Measurements from ENCODE around the gene POPDC2. TPM values are rescaled to one million over a fixed set of nuclear protein-coding genes. Genes with fewer than 3 reads are reported as not detected.

The POPDC2 gene
- total RNA-seq, 1 experiment from 2014 or later, result 0.37 TPM

DNA sequence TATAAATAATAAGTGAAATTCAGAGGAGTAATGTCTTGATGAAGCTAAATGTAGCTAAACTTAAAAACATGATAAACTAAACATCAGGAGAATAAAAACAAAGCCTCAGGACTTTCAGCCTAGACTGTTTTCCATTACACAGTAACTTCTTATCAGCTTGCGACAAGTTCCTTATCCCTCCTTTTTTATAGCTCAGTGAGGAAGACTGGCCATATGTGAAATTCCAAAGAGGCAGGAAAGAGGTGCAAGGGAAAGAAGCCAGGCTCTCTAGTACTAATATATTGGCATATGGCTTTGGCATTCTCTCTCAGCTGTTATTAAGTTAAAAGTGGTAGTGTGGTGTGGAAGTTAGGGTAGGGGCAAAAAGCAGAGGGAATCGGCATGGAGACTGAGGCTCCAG lies 12.4 kb upstream of the POPDC2 start:
- Histone ChIP-seq H2BK15ac (ENCODE audit: low read depth, low read length) (no peak overlapping the region), H3K27ac (ENCODE audit: insufficient read length, low read depth, low read length) (no peak overlapping the region), H3K14ac (ENCODE audit: insufficient read depth, low read length) (no peak overlapping the region), H2BK12ac (ENCODE audit: insufficient read length, low read depth, low read length) (no peak overlapping the region), H4K5ac (ENCODE audit: insufficient read length, low read depth, low read length) (no peak overlapping the region), H3K4ac (ENCODE audit: low read depth, low read length) (no peak overlapping the region), H2BK120ac (ENCODE audit: low read depth, low read length, poor library complexity, severe bottlenecking) (no peak overlapping the region), H3K79me2 (ENCODE audit: insufficient read depth, low read length) (peaks cover 5% of the 10 kb centered on the region; the same call in 1 of the 2 replicates), H3K4me1 (ENCODE audit: insufficient read depth, low read length) (no peaks in the 10 kb centered on the region), H3T11ph (ENCODE audit: low read length) (no peak overlapping the region), H3K56ac (ENCODE audit: insufficient read length, low read depth, low read length) (no peak overlapping the region), H3K23ac (ENCODE audit: insufficient read length, low read depth, low read length) (no peak overlapping the region), H3K23me2 (ENCODE audit: insufficient read length, low read depth, low read length, poor library complexity, severe bottlenecking) (no peaks in the 10 kb centered on the region), H3K4me2 (ENCODE audit: insufficient read depth, insufficient read length, low read length) (no peak overlapping the region), H2AK5ac (ENCODE audit: insufficient read length, low read length) (no peak overlapping the region), H3K79me1 (ENCODE audit: insufficient read depth, low read depth, low read length, poor library complexity, severe bottlenecking) (no peaks in the 10 kb centered on the region), H3K9ac (ENCODE audit: extremely low read depth, insufficient read length, low read length) (no peak overlapping the region), H2BK20ac (ENCODE audit: low read depth, low read length, poor library complexity, severe bottlenecking) (no peak overlapping the region), H4K20me1 (ENCODE audit: control insufficient read depth, insufficient read depth, insufficient read length) (no peaks in the 10 kb centered on the region), H4K91ac (ENCODE audit: insufficient read length, low read depth, low read length) (no peak overlapping the region), H2AFZ (ENCODE audit: low read length) (no peak overlapping the region), H3K9me3 (ENCODE audit: control insufficient read depth, low read depth, low read length) (no peaks in the 10 kb centered on the region), H3K18ac (ENCODE audit: insufficient read length, low read depth, low read length) (no peak overlapping the region), H3K27me3 (ENCODE audit: insufficient read depth, low read length) (no peaks in the 10 kb centered on the region), H4K8ac (replicated peaks; ENCODE audit: insufficient read length, low read depth, low read length) (no peak overlapping the region), H2BK5ac (ENCODE audit: insufficient read length, low read length) (no peak overlapping the region)
- no peak overlapping the region for H3K27ac Mint-ChIP-seq
- no CpG with 5 or more reads among the region's 2 CpGs for WGBS (ENCODE audit: extremely low coverage, insufficient read length, low lambda C conversion rate)
- H3K36me3 Mint-ChIP-seq (ENCODE audit: insufficient read depth in 1 of 3, low read depth in 3 of 3), result peaks cover 11 to 56% (median 51%) of the 10 kb centered on the region in 3 experiments
- H3K4me3 Mint-ChIP-seq, result no peak overlapping the region
- H3K9me3 Mint-ChIP-seq, result no peaks in the 10 kb centered on the region
- H3K27me3 Mint-ChIP-seq (ENCODE audit: low read depth), result no peaks in the 10 kb centered on the region
- H3K4me1 Mint-ChIP-seq, result peaks cover 19 to 25% of the 10 kb centered on the region in 2 experiments
- no peak for DNase-seq
- TF ChIP-seq, protein P1, sequence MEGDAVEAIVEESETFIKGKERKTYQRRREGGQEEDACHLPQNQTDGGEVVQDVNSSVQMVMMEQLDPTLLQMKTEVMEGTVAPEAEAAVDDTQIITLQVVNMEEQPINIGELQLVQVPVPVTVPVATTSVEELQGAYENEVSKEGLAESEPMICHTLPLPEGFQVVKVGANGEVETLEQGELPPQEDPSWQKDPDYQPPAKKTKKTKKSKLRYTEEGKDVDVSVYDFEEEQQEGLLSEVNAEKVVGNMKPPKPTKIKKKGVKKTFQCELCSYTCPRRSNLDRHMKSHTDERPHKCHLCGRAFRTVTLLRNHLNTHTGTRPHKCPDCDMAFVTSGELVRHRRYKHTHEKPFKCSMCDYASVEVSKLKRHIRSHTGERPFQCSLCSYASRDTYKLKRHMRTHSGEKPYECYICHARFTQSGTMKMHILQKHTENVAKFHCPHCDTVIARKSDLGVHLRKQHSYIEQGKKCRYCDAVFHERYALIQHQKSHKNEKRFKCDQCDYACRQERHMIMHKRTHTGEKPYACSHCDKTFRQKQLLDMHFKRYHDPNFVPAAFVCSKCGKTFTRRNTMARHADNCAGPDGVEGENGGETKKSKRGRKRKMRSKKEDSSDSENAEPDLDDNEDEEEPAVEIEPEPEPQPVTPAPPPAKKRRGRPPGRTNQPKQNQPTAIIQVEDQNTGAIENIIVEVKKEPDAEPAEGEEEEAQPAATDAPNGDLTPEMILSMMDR (conservative IDR thresholded peaks at IDR 0.05), result no peak
